ENCODE results near the gene UNC45B. TPM values are rescaled to one million over a fixed set of nuclear protein-coding genes. Genes with fewer than 3 reads are reported as not detected.

Gene UNC45B
- total RNA-seq, 1 donor from 2014 or later, result 146 TPM

- no peak within 1 kb of the TSS for H3K4me3 ChIP-seq (ENCODE audit: low read length in 3 of 3)
- H3K27me3 ChIP-seq (ENCODE audit: control insufficient read depth in 3 of 3, insufficient read depth in 3 of 3, low read length in 3 of 3), result no peaks in the 10 kb centered on the region
- H3K27ac ChIP-seq (ENCODE audit: low read depth, low read length), result no peak within 1 kb of the TSS
- H3K9ac ChIP-seq (ENCODE audit: low read depth in 1 of 3, low read length in 3 of 3), result no peak within 1 kb of the TSS
- no peaks in the 10 kb centered on the region for H3K9me3 ChIP-seq (ENCODE audit: control insufficient read depth in 3 of 3, low read length in 3 of 3)
- H3K36me3 ChIP-seq (ENCODE audit: control insufficient read depth in 3 of 3, insufficient read depth in 3 of 3, low read length in 3 of 3), result peaks cover 0 to 3% (median 0%) of the 10 kb centered on the region in 3 donors
- H3K4me1 ChIP-seq (ENCODE audit: control insufficient read depth in 3 of 3, insufficient read depth in 3 of 3, low read length in 3 of 3), result peaks cover 11 to 14% (median 13%) of the 10 kb centered on the region in 3 donors
Measured at GRCh38 chr17:35121315-35121714, 26.3 kb upstream of the UNC45B start, which contains the start of gene FNDC8. FNDC8 (plus strand) TSS chr17:35121615; CDS start chr17:35121694, 79 bp downstream.

- Histone ChIP-seq H3K36me3 (ENCODE audit: control insufficient read depth in 3 of 3, insufficient read depth in 3 of 3, low read length in 3 of 3) (peaks cover 14 to 21% (median 17%) of the 10 kb centered on the region in 3 donors), H3K4me1 (ENCODE audit: control insufficient read depth in 3 of 3, insufficient read depth in 3 of 3, low read length in 3 of 3) (peaks cover 0 to 8% (median 4%) of the 10 kb centered on the region in 3 donors), H3K27me3 (ENCODE audit: control insufficient read depth in 3 of 3, insufficient read depth in 3 of 3, low read length in 3 of 3) (no peaks in the 10 kb centered on the region), H3K9ac (ENCODE audit: low read depth in 1 of 3, low read length in 3 of 3) (no peak overlapping the region), H3K4me3 (ENCODE audit: low read length in 3 of 3) (no peak overlapping the region), H3K27ac (ENCODE audit: low read depth, low read length) (no peak overlapping the region), H3K9me3 (ENCODE audit: control insufficient read depth in 3 of 3, low read length in 3 of 3) (no peaks in the 10 kb centered on the region)
Measured at GRCh38 chr17:35127751-35128514, 19.7 kb upstream of the UNC45B start.

GRCh38 chr17:35129154-35129972, 18.3 kb upstream of the UNC45B start:
- Histone ChIP-seq H3K36me3 (ENCODE audit: control insufficient read depth in 3 of 3, insufficient read depth in 3 of 3, low read length in 3 of 3) (peaks cover 26 to 35% (median 29%) of the 10 kb centered on the region in 3 donors), H3K9ac (ENCODE audit: low read depth in 1 of 3, low read length in 3 of 3) (no peak overlapping the region), H3K4me1 (ENCODE audit: control insufficient read depth in 3 of 3, insufficient read depth in 3 of 3, low read length in 3 of 3) (peaks cover 0 to 8% (median 4%) of the 10 kb centered on the region in 3 donors), H3K9me3 (ENCODE audit: control insufficient read depth in 3 of 3, low read length in 3 of 3) (no peaks in the 10 kb centered on the region), H3K27me3 (ENCODE audit: control insufficient read depth in 3 of 3, insufficient read depth in 3 of 3, low read length in 3 of 3) (no peaks in the 10 kb centered on the region), H3K27ac (ENCODE audit: low read depth, low read length) (no peak overlapping the region), H3K4me3 (ENCODE audit: low read length in 3 of 3) (no peak overlapping the region)

- Histone ChIP-seq H3K36me3 (ENCODE audit: control insufficient read depth in 3 of 3, insufficient read depth in 3 of 3, low read length in 3 of 3) (peaks cover 32 to 40% (median 34%) of the 10 kb centered on the region in 3 donors), H3K27me3 (ENCODE audit: control insufficient read depth in 3 of 3, insufficient read depth in 3 of 3, low read length in 3 of 3) (no peaks in the 10 kb centered on the region), H3K27ac (ENCODE audit: low read depth, low read length) (no peak overlapping the region), H3K4me1 (ENCODE audit: control insufficient read depth in 3 of 3, insufficient read depth in 3 of 3, low read length in 3 of 3) (peaks cover 0 to 8% (median 4%) of the 10 kb centered on the region in 3 donors), H3K9me3 (ENCODE audit: control insufficient read depth in 3 of 3, low read length in 3 of 3) (no peaks in the 10 kb centered on the region), H3K4me3 (ENCODE audit: low read length in 3 of 3) (no peak overlapping the region), H3K9ac (ENCODE audit: low read depth in 1 of 3, low read length in 3 of 3) (no peak overlapping the region)
Measured at GRCh38 chr17:35129973-35130351, 17.7 kb upstream of the UNC45B start.

GRCh38 chr17:35130392-35130791, 17.2 kb upstream of the UNC45B start:
- Histone ChIP-seq H3K4me3 (ENCODE audit: low read length in 3 of 3) (no peak overlapping the region), H3K36me3 (ENCODE audit: control insufficient read depth in 3 of 3, insufficient read depth in 3 of 3, low read length in 3 of 3) (peaks cover 36 to 44% (median 38%) of the 10 kb centered on the region in 3 donors), H3K4me1 (ENCODE audit: control insufficient read depth in 3 of 3, insufficient read depth in 3 of 3, low read length in 3 of 3) (peaks cover 0 to 8% (median 4%) of the 10 kb centered on the region in 3 donors), H3K27ac (ENCODE audit: low read depth, low read length) (no peak overlapping the region), H3K9me3 (ENCODE audit: control insufficient read depth in 3 of 3, low read length in 3 of 3) (no peaks in the 10 kb centered on the region), H3K27me3 (ENCODE audit: control insufficient read depth in 3 of 3, insufficient read depth in 3 of 3, low read length in 3 of 3) (no peaks in the 10 kb centered on the region), H3K9ac (ENCODE audit: low read depth in 1 of 3, low read length in 3 of 3) (no peak overlapping the region)

- peaks cover 0 to 8% (median 4%) of the 10 kb centered on the region in 3 donors for H3K4me1 ChIP-seq (ENCODE audit: control insufficient read depth in 3 of 3, insufficient read depth in 3 of 3, low read length in 3 of 3)
- peaks cover 52 to 62% (median 53%) of the 10 kb centered on the region in 3 donors for H3K36me3 ChIP-seq (ENCODE audit: control insufficient read depth in 3 of 3, insufficient read depth in 3 of 3, low read length in 3 of 3)
- H3K27me3 ChIP-seq (ENCODE audit: control insufficient read depth in 3 of 3, insufficient read depth in 3 of 3, low read length in 3 of 3), result no peaks in the 10 kb centered on the region
- H3K9me3 ChIP-seq (ENCODE audit: control insufficient read depth in 3 of 3, low read length in 3 of 3), result no peaks in the 10 kb centered on the region
- H3K4me3 ChIP-seq (ENCODE audit: low read length in 3 of 3), result no peak overlapping the region
- H3K9ac ChIP-seq (ENCODE audit: low read depth in 1 of 3, low read length in 3 of 3), result no peak overlapping the region
- no peak overlapping the region for H3K27ac ChIP-seq (ENCODE audit: low read depth, low read length)
Measured at GRCh38 chr17:35132099-35132498, 15.5 kb upstream of the UNC45B start.

- no peaks in the 10 kb centered on the region for H3K27me3 ChIP-seq (ENCODE audit: control insufficient read depth in 3 of 3, insufficient read depth in 3 of 3, low read length in 3 of 3)
- no peaks in the 10 kb centered on the region for H3K9me3 ChIP-seq (ENCODE audit: control insufficient read depth in 3 of 3, low read length in 3 of 3)
- peaks cover 0 to 8% (median 0%) of the 10 kb centered on the region in 3 donors for H3K4me1 ChIP-seq (ENCODE audit: control insufficient read depth in 3 of 3, insufficient read depth in 3 of 3, low read length in 3 of 3)
- no peak overlapping the region for H3K4me3 ChIP-seq (ENCODE audit: low read length in 3 of 3)
- H3K27ac ChIP-seq (ENCODE audit: low read depth, low read length), result no peak overlapping the region
- H3K9ac ChIP-seq (ENCODE audit: low read depth in 1 of 3, low read length in 3 of 3), result no peak overlapping the region
- H3K36me3 ChIP-seq (ENCODE audit: control insufficient read depth in 3 of 3, insufficient read depth in 3 of 3, low read length in 3 of 3), result peaks cover 59 to 70% (median 62%) of the 10 kb centered on the region in 3 donors
Measured at GRCh38 chr17:35132816-35133550, 14.6 kb upstream of the UNC45B start.

GRCh38 chr17:35135322-35135721, 12.3 kb upstream of the UNC45B start:
- Histone ChIP-seq H3K9ac (ENCODE audit: low read depth in 1 of 3, low read length in 3 of 3) (no peak overlapping the region), H3K4me1 (ENCODE audit: control insufficient read depth in 3 of 3, insufficient read depth in 3 of 3, low read length in 3 of 3) (no peaks in the 10 kb centered on the region), H3K4me3 (ENCODE audit: low read length in 3 of 3) (no peak overlapping the region), H3K27ac (ENCODE audit: low read depth, low read length) (no peak overlapping the region), H3K9me3 (ENCODE audit: control insufficient read depth in 3 of 3, low read length in 3 of 3) (no peaks in the 10 kb centered on the region), H3K27me3 (ENCODE audit: control insufficient read depth in 3 of 3, insufficient read depth in 3 of 3, low read length in 3 of 3) (no peaks in the 10 kb centered on the region), H3K36me3 (ENCODE audit: control insufficient read depth in 3 of 3, insufficient read depth in 3 of 3, low read length in 3 of 3) (peaks cover 70 to 88% (median 81%) of the 10 kb centered on the region in 3 donors)

GRCh38 chr17:35138218-35138617, 9.4 kb upstream of the UNC45B start:
- H3K9me3 ChIP-seq (ENCODE audit: control insufficient read depth in 3 of 3, low read length in 3 of 3), result no peaks in the 10 kb centered on the region
- peaks cover 9 to 15% (median 10%) of the 10 kb centered on the region in 3 donors for H3K4me1 ChIP-seq (ENCODE audit: control insufficient read depth in 3 of 3, insufficient read depth in 3 of 3, low read length in 3 of 3)
- H3K36me3 ChIP-seq (ENCODE audit: control insufficient read depth in 3 of 3, insufficient read depth in 3 of 3, low read length in 3 of 3), result peaks cover 50 to 65% (median 64%) of the 10 kb centered on the region in 3 donors
- no peak overlapping the region for H3K4me3 ChIP-seq (ENCODE audit: low read length in 3 of 3)
- H3K9ac ChIP-seq (ENCODE audit: low read depth in 1 of 3, low read length in 3 of 3), result no peak overlapping the region
- no peaks in the 10 kb centered on the region for H3K27me3 ChIP-seq (ENCODE audit: control insufficient read depth in 3 of 3, insufficient read depth in 3 of 3, low read length in 3 of 3)
- H3K27ac ChIP-seq (ENCODE audit: low read depth, low read length), result no peak overlapping the region
